Natural killer cell treated with Interleukin-12 subunit alpha and Interleukin-12 subunit beta and Interleukin-15 and Interleukin-18, amount 100 ng/mL, for 72 hours (primary cell): ENCODE measurements around the gene PIK3R1. TPM values are rescaled to one million over a fixed set of nuclear protein-coding genes. Genes with fewer than 3 reads are reported as not detected.
"Not testable (repeated sequence)": the region's sequence is repeated elsewhere in the genome, so short reads cannot be mapped to it uniquely, and the experiment has no call there.

Experiments used
- ATAC-seq, 2 donors: fragments of 150-1000 bp; cut with Tn5 transposase in 1 of 2; sonication (Bioruptor Pico), chemical (Tn5 transposase) in 1 of 2; 2 replicates each; pipeline ENCODE4 v1.10.0; 2021
- DNase-seq: peaks from one replicate; pipeline ENCODE4 v3.0.0; 2022; ENCODE audit warnings: low spot score
- H3K27ac Mint-ChIP-seq, 2 donors: 1 replicate in 1 of 2; 2 replicates in 1 of 2; pipeline ENCODE4 v1.8.0; 2022; ENCODE audit warnings: mixed read lengths in 2 of 2, mild to moderate bottlenecking in 1 of 2, moderate library complexity in 1 of 2
- H3K27me3 Mint-ChIP-seq, 2 donors: 1 replicate in 1 of 2; 2 replicates in 1 of 2; pipeline ENCODE4 v1.8.0; 2022; ENCODE audit warnings: mixed read lengths in 2 of 2
- H3K36me3 Mint-ChIP-seq: one replicate; pipeline ENCODE4 v1.8.0; 2022; ENCODE audit warnings: mixed read lengths
- H3K4me1 Mint-ChIP-seq, 2 donors: 1 replicate in 1 of 2; 2 replicates in 1 of 2; pipeline ENCODE4 v1.8.0; 2022; ENCODE audit warnings: low read depth in 2 of 2, mixed read lengths in 2 of 2, mild to moderate bottlenecking in 1 of 2
- H3K4me3 Mint-ChIP-seq: one replicate; pipeline ENCODE4 v1.8.0; 2022; ENCODE audit warnings: mixed read lengths
- H3K9me3 Mint-ChIP-seq: 2 replicates; pipeline ENCODE4 v1.8.0; 2022; ENCODE audit warnings: mixed read lengths
- total RNA-seq, 2 donors: library from RNA; stranded (reverse); gene quantifications; one replicate each; pipeline ENCODE4 v1.2.3, GENCODE V29; 2022

Gene PIK3R1
- total RNA-seq, 2 donors from 2014 or later, result 141 to 195 TPM

DNA sequence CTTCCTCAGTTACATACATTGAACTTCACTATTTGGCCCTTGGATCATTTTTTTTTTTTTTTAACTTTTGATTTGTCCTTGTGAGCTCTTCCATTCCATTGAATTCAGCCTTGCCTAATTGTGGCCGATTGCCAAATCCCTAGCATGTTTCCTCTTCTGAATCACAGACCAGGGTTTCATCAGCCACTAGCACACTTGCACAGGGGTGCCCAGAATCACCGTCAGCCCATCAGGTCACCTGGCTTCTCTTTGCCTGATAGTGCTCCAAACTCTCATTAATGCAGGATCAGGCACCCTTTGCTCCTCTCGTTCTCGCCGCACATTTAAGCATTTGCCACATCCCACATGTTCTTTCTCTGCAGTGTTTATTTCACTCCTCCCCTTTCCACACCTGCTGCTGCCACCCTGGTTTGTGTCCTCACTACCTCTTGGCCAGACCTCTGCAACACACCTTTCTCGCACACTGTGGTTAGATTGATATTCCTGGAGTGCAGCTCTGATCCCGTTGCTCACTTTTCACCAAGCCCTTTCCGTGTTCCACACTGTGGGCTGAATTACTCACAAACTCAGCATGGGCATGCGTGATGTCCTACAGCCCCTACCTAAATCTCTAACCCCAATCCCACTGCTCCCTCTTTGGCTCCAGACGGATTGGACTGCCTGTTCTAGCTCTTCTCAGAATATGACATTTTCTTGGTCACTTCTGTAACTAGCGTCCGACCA, 9.8 kb downstream of the PIK3R1 start:
- Mint-ChIP-seq H3K4me3 (peak overlapping the region; percentile 87), H3K27me3 (no peaks in the 10 kb centered on the region), H3K27ac (peak overlapping the region; percentile 88 to 96), H3K4me1 (peaks cover 71 to 83% of the 10 kb centered on the region in 2 donors), H3K36me3 (peaks cover 27% of the 10 kb centered on the region), H3K9me3 (no peaks in the 10 kb centered on the region)
- no peak for DNase-seq
- peak; percentile 52 to 65 for ATAC-seq

DNA sequence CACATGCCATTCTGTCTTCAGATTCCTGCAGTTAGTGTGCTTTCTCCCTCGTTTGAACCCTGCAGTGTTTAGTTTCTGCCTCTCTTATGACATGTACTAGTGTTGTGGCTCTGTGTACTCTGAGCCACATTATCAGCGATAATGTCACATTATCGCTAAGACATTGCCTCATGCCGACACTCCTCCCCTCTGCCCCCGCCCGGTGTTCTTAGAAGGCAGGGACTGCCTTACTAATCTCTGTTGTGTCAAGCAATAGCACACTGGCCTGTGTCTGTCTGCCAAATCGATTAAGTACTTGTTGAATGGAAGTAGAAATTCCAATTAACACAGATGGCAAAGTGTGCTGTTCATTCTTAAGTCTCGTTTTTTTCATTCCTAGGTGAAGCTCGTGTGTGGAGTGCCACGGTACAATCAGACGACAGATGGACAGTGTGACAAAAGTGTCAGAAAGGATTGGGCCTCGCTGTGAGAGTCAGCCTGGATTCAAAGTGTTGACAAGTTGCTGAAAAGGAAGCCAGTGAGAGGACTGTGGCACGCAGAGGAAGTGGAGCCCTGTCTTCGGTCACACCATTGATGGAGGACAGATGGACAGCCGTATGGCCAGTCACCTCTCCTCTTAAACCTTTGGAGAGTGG, 10.5 kb downstream of the PIK3R1 start:
- peaks cover 27% of the 10 kb centered on the region for H3K36me3 Mint-ChIP-seq

DNA sequence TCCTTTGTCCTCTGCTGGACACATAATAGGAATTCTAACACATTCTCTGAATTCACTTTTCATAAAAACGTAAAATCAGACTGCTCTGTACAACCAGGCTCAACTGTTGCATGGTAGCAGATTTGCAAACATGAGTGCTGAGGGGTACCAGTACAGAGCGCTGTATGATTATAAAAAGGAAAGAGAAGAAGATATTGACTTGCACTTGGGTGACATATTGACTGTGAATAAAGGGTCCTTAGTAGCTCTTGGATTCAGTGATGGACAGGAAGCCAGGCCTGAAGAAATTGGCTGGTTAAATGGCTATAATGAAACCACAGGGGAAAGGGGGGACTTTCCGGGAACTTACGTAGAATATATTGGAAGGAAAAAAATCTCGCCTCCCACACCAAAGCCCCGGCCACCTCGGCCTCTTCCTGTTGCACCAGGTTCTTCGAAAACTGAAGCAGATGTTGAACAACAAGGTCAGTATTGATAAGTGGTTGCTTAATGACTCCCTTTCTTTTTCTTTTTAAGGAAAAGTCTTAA, 11.1 kb downstream of the PIK3R1 start:
- Mint-ChIP-seq H3K27ac (peak overlapping the region; percentile 88 to 96), H3K4me1 (peaks cover 78 to 90% of the 10 kb centered on the region in 2 donors), H3K36me3 (peaks cover 32% of the 10 kb centered on the region), H3K4me3 (peak overlapping the region; percentile 87), H3K9me3 (no peaks in the 10 kb centered on the region), H3K27me3 (no peaks in the 10 kb centered on the region)
- peak; percentile 83 for DNase-seq
- peak; percentile 51 to 80 for ATAC-seq

More for the DNA sequence above, 10.5 kb downstream of the PIK3R1 start:
- peak overlapping the region; percentile 88 to 96 for H3K27ac Mint-ChIP-seq
- ATAC-seq (peak; percentile 79 to 80), DNase-seq (no peak)
- peak overlapping the region; percentile 87 for H3K4me3 Mint-ChIP-seq
- no peaks in the 10 kb centered on the region for H3K27me3 Mint-ChIP-seq
- H3K9me3 Mint-ChIP-seq, result no peaks in the 10 kb centered on the region
- peaks cover 74 to 87% of the 10 kb centered on the region in 2 donors for H3K4me1 Mint-ChIP-seq

DNA sequence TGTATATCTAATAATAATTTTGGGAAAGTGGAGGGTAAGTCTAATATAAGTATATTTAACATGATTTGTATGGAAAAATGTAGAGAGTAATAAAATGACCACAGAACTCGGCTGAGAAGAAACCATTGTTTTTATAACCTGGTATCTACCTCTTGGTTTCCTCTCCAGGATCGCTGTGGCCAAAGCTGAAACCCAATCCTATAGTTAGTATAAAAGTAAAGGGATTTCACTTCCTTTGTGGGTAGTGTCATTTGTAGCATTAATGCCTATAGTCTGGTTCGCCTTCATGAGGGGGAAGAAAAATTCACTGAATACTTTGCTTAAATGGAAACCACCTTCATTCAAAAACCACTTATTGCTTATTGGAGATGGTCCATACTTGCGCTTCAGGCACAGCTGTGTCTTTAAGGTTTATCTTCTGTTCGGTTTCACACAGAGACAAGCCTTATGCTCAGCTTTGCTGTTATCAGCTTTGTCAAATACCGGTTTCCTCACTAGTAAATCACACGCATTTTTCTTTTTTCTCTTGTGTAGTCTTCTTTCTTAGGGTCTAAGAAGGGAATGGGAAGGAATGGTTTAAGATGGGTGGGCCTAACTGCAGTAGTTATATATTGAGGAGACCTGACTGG, 12.1 kb downstream of the PIK3R1 start:
- Mint-ChIP-seq H3K4me3 (peak overlapping the region; percentile 50), H3K27ac (peak overlapping the region; percentile 88 to 96)

DNA sequence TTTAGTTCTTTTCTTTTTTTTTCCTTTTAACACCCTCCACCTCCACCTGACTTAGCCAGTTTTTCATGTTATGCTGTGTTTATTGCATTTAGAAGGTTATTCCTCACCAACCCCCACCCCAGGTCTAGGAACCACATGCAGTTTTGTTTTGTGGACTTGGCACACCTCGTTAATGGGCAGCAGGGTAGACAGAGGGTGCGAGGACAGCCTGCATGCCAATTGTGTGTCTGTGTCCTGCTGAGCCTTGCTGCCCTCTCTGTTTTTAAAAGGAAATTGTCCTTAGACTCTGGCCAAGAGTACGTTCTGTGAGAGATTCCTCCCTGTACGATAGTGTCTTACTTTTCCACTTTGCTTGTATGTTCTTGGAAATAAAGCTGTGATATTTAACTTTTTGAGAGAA, 13.9 kb downstream of the PIK3R1 start:
- H3K4me3 Mint-ChIP-seq, result no peak overlapping the region
- H3K9me3 Mint-ChIP-seq, result no peaks in the 10 kb centered on the region
- ATAC-seq (no peak), DNase-seq (no peak)
- H3K36me3 Mint-ChIP-seq, result peaks cover 35% of the 10 kb centered on the region
- peaks cover 70 to 87% of the 10 kb centered on the region in 2 donors for H3K4me1 Mint-ChIP-seq
- no peaks in the 10 kb centered on the region for H3K27me3 Mint-ChIP-seq
- peak overlapping the region; percentile 47 to 96 for H3K27ac Mint-ChIP-seq

More for the DNA sequence above, 12.1 kb downstream of the PIK3R1 start:
- Mint-ChIP-seq H3K4me1 (peaks cover 71 to 89% of the 10 kb centered on the region in 2 donors), H3K27me3 (no peaks in the 10 kb centered on the region), H3K9me3 (no peaks in the 10 kb centered on the region), H3K36me3 (peaks cover 35% of the 10 kb centered on the region)
- ATAC-seq (no peak), DNase-seq (no peak)

DNA sequence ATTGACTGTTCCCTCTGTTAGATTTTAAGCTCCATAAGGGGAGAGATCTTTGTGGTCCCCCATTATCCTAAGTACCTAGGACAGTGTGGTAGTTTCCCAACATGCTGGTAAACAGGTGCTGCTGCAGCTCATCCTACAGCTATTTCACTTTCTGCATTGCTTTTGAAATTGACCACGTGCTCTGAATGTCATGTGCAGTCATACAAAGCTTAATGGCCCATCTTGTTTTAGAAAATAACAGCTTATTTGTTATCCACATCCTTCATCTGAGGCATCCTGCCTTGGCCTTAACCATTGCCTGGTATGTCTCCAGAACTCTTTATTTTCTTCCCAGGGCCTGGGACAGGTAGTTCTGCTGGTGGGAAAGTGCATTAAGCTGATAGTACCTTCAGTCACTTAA, 14.7 kb downstream of the PIK3R1 start:
- ATAC-seq (no peak), DNase-seq (no peak)
- Mint-ChIP-seq H3K4me1 (peaks cover 65 to 80% of the 10 kb centered on the region in 2 donors), H3K27ac (peak overlapping the region; percentile 47 to 96), H3K9me3 (no peaks in the 10 kb centered on the region), H3K36me3 (peaks cover 35% of the 10 kb centered on the region), H3K27me3 (no peaks in the 10 kb centered on the region), H3K4me3 (peak overlapping the region; percentile 47)

DNA sequence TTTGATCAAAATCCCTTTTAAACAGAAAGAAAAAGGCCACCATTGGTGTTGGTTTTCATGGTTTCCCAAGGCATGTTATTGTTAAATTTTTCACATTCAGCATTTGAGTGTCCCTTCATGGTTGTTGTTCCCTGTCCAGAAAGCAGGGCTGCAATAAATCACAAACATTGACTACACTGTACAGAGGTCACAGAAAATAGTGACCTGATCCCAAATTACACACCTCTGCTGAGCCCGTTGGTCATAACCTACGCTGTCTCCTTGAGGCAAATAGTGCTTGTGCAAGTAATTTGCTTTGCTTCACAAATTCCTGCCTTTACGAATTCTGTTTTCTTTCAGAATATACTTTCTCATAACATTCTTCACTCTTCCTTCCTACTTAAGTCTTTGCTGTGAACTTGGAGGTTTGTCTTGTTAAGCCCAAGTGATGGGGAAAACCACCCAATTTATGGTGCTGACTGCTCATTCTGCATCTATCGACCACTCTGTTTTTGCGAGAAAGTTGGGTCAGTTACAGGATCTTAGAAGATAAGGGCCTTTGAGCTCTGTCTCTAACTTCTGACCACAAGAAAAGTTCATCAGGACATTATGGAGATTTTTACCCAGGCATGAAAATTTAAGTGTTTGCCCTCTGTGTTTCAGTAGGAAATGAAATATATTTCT, 16.0 kb downstream of the PIK3R1 start:
- Mint-ChIP-seq H3K27me3 (no peaks in the 10 kb centered on the region), H3K36me3 (peaks cover 24% of the 10 kb centered on the region), H3K4me3 (peak overlapping the region; percentile 47), H3K9me3 (no peaks in the 10 kb centered on the region), H3K27ac (peak overlapping the region; percentile 47 to 96), H3K4me1 (peaks cover 58 to 70% of the 10 kb centered on the region in 2 donors)
- DNase-seq (no peak), ATAC-seq (peak; percentile 61 to 79)

DNA sequence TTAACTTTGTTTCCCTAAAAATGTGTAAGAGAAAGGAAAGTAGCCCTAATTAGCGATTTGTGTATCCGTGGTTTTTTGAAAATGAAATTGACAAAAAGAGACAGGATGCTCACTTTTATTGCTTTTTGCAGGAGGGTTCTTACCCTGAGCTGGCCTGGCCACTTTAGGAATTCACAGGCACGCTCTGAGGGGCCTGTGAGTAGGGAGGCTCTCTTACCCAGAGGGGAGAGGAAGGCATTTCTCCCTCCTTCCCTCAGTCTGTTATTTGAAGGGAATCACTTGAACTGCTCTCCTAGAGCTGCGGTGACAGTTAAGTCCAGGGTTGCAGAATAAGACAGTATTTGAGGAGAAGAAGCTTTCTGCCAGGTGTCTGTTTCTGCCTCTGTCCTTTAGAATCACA, 16.7 kb downstream of the PIK3R1 start:
- Mint-ChIP-seq H3K4me3 (no peak overlapping the region), H3K4me1 (peaks cover 58 to 70% of the 10 kb centered on the region in 2 donors), H3K36me3 (peaks cover 19% of the 10 kb centered on the region), H3K27ac (peak overlapping the region; percentile 47 to 96), H3K27me3 (no peaks in the 10 kb centered on the region), H3K9me3 (no peaks in the 10 kb centered on the region)
- DNase-seq, result no peak
- ATAC-seq, result peak in 1 of 2 donors; percentile 54

DNA sequence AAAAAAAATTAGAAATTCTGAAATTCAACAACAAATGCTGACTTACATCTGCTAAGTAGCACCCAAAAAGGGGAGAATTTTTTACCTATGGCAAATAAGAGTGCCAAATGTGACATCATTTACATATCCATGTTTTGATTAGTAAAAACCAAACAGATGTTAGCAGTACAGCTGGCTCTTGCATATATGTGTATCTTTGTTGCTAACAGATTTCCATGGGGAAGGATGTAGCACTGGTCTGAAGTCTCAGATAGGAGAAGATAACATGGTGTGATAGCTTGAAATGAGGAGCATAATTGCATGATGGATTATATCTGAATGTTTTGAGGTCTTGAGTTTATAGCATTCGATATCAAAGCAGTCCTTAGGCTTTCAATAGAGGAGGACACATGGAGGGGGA, 17.5 kb downstream of the PIK3R1 start:
- H3K4me3 Mint-ChIP-seq, result peak overlapping the region; percentile 59
- H3K9me3 Mint-ChIP-seq, result no peaks in the 10 kb centered on the region
- no peak for DNase-seq
- H3K36me3 Mint-ChIP-seq, result peaks cover 14% of the 10 kb centered on the region
- no peak for ATAC-seq
- H3K27ac Mint-ChIP-seq, result peak overlapping the region; percentile 47 to 96
- H3K4me1 Mint-ChIP-seq, result peaks cover 56 to 70% of the 10 kb centered on the region in 2 donors
- H3K27me3 Mint-ChIP-seq, result no peaks in the 10 kb centered on the region

DNA sequence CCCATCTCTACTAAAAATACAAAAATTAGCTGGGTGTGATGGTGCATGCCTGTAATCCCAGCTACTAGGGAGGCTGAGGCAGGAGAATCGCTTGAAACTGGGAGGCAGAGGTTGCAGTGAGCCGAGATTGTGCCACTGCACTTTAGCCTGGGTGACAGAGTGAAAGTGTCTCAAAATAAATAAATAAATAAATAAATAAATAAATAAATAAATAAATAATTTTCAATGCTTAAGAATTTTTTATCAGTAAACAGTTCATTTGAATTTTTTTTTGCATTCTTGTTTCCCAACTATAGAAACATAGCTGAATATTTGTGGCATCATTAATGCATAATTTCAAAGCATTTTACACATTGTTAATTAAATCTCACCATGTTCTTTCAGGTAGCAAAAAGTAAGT, 19.7 kb downstream of the PIK3R1 start:
- H3K27ac Mint-ChIP-seq, result not testable (repeated sequence)

DNA sequence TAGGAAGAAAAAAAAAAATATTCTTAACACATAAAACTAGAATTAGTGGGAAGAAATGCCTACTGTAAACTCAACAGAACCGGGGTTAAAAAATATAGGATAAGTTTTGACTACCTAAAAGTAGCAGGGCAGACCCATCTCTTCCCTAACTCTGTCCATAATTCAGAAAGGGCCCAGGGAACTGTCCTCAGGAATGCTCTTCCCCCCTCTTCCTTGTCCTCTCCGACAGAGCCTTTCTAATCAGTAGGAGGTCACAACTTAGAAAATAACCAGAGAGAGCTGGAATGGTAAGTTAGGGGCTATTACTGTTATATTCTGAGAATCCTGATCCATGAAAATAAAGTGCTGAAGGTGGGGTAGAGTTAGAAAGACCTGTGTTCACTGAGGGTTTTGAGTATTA, 22.2 kb downstream of the PIK3R1 start:
- DNase-seq (no peak), ATAC-seq (no peak)
- Mint-ChIP-seq H3K27me3 (no peaks in the 10 kb centered on the region), H3K36me3 (peaks cover 7% of the 10 kb centered on the region), H3K27ac (peak overlapping the region; percentile 92 to 97), H3K4me3 (peak overlapping the region; percentile 46), H3K4me1 (peaks cover 66 to 78% of the 10 kb centered on the region in 2 donors), H3K9me3 (no peaks in the 10 kb centered on the region)

More for the DNA sequence above, 19.7 kb downstream of the PIK3R1 start:
- not testable (repeated sequence) for H3K27me3 Mint-ChIP-seq, H3K4me3 Mint-ChIP-seq, DNase-seq, H3K36me3 Mint-ChIP-seq, ATAC-seq, H3K9me3 Mint-ChIP-seq
- H3K4me1 Mint-ChIP-seq, result peaks cover 62 to 77% of the 10 kb centered on the region in 2 donors

DNA sequence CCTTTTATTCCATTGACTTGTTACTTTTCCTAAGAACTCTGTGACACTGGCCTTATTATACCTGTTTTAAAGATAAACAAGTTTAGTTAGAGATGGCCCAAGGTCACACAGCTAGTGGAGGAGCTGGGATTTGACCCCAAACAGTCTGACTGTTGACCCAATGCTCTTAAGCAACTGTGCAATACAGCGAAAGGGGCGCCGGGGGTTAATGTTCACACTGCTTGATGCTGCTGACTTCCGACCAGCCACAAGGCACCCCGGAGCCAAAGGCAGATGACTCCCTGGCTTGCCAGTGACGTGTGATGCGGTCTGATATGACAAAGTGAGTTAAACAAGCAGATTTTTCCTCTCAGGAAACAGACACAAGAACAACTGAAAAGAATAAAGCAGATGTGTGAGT, 23.9 kb downstream of the PIK3R1 start:
- peak; percentile 93 for DNase-seq
- Mint-ChIP-seq H3K4me1 (peaks cover 64 to 78% of the 10 kb centered on the region in 2 donors), H3K4me3 (peak overlapping the region; percentile 69), H3K27ac (peak overlapping the region; percentile 92 to 97), H3K9me3 (no peaks in the 10 kb centered on the region), H3K36me3 (peaks cover 7% of the 10 kb centered on the region), H3K27me3 (no peaks in the 10 kb centered on the region)
- peak; percentile 96 to 98 for ATAC-seq

DNA sequence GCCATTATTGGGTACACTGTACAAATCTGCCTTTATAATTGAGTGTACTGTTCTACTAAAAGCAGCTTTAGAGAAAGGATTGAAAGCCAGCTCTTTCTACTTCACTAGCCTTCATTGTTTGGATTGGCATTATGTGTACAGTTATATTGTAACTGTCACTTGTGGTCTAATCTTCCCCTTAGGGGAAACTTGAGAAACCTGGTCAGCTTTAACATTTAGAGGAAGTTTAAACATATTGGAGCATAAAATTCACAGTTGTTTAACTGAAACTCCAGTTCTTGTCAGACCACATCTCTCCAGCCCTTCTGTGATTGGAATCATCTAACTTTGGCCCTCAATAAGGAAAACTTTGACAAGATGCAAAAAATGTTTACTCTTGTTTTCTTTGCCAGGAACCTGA, 24.6 kb downstream of the PIK3R1 start:
- DNase-seq, result no peak
- Mint-ChIP-seq H3K27ac (peak overlapping the region; percentile 92 to 97), H3K9me3 (no peaks in the 10 kb centered on the region), H3K27me3 (no peaks in the 10 kb centered on the region), H3K4me3 (peak overlapping the region; percentile 83), H3K4me1 (peaks cover 68 to 84% of the 10 kb centered on the region in 2 donors), H3K36me3 (peaks cover 7% of the 10 kb centered on the region)
- peak; percentile 64 to 69 for ATAC-seq
